K562 (cell line): ENCODE data around the gene GAA. TPM values are rescaled to one million over a fixed set of nuclear protein-coding genes. Genes with fewer than 3 reads are reported as not detected.

Source experiments
- L3MBTL2 ChIP-seq: fragments of 450-650 bp; IDR thresholded peaks from 2 replicates; pipeline ENCODE4 v1.6.1; 2016; ENCODE audit warnings: mild to moderate bottlenecking, moderate library complexity
- NCOR1 ChIP-seq: fragments of 450-650 bp; IDR thresholded peaks from 2 replicates; pipeline ENCODE4 v1.6.1; 2016; ENCODE audit warnings: mild to moderate bottlenecking, moderate library complexity
- PRMT5 ChIP-seq: sonication (generic); formaldehyde crosslinking; IDR thresholded peaks from 2 replicates; pipeline ENCODE4 v1.5.0; 2020; ENCODE audit warnings: missing genetic modification reagents
- RUNX1 ChIP-seq: sonication (generic); IDR thresholded peaks from 2 replicates; pipeline ENCODE4 v1.6.1; 2016; ENCODE audit warnings: antibody characterized with exemption, low read depth
- ZC3H8 ChIP-seq: fragments of 450-650 bp; IDR thresholded peaks from 2 replicates; pipeline ENCODE4 v1.6.1; 2017
- polyA plus RNA-seq, 8 experiments: library from polyadenylated mRNA; depleted of rRNA in 4 of 8; stranded (reverse) in 5 of 8; unstranded in 3 of 8; fragments of >200 nt; fragmentation: Nextera tagmentation in 2 of 8; fragmentation: Illumina TruSeq in 1 of 8; extraction: Ambion mirVana in 2 of 8; extraction: Trizol in 1 of 8; gene quantifications; 2 replicates each; pipeline versions ENCODE4 v1.2.1 to v1.2.3, GENCODE V29; 2011 to 2014; ENCODE audit warnings: inconsistent platforms in 1 of 8, missing spikeins in 1 of 8
- total RNA-seq, 7 experiments: library from RNA; depleted of rRNA in 6 of 7; stranded (reverse); fragments of >200 nt in 6 of 7; fragmentation: Illumina TruSeq in 2 of 7; extraction: Trizol in 2 of 7; gene quantifications; 2 replicates each; pipeline versions ENCODE4 v1.2.1 to v1.2.3, GENCODE V29; 2011 to 2021; ENCODE audit warnings: low replicate concordance in 1 of 7
- TF ChIP-seq, protein P1 (sequence below): fragments of 450-650 bp; IDR thresholded peaks from 2 replicates; pipeline ENCODE4 v1.6.1; 2016; ENCODE audit warnings: low read depth
- TF ChIP-seq, protein P2 (sequence below): sonication (generic); formaldehyde crosslinking; IDR thresholded peaks from 2 replicates; pipeline ENCODE4 v1.8.0; 2022; ENCODE audit warnings: mild to moderate bottlenecking, low read depth, missing genetic modification reagents

The GAA gene
- total and polyA plus RNA-seq, 9 of the 15 experiments (the other 6 are each of a cell fraction or from before 2014, with no cell fraction given) = 0.15 to 6.4 (median 1.7) TPM

DNA sequence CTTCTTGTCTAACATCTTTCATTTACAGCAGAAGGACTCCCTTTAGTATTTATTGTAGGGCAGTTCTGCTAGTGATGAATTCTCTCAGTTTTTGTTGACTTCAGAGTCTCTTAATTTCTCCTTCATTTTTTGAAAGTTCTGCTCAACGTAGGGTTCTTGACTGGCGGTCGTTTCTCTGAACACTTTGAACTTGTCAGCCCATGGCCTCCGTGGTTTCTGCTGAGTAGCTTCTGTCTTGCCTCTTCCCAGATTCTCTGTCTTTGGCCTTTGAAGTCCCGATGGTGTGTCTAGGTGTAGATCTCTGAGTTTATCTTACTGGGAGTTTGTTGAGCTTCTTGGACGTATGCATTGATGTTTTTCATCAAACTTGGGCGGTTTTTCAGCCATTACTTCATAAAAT, 13.4 kb downstream of the GAA start (continued):
- TF ChIP-seq, protein P1, sequence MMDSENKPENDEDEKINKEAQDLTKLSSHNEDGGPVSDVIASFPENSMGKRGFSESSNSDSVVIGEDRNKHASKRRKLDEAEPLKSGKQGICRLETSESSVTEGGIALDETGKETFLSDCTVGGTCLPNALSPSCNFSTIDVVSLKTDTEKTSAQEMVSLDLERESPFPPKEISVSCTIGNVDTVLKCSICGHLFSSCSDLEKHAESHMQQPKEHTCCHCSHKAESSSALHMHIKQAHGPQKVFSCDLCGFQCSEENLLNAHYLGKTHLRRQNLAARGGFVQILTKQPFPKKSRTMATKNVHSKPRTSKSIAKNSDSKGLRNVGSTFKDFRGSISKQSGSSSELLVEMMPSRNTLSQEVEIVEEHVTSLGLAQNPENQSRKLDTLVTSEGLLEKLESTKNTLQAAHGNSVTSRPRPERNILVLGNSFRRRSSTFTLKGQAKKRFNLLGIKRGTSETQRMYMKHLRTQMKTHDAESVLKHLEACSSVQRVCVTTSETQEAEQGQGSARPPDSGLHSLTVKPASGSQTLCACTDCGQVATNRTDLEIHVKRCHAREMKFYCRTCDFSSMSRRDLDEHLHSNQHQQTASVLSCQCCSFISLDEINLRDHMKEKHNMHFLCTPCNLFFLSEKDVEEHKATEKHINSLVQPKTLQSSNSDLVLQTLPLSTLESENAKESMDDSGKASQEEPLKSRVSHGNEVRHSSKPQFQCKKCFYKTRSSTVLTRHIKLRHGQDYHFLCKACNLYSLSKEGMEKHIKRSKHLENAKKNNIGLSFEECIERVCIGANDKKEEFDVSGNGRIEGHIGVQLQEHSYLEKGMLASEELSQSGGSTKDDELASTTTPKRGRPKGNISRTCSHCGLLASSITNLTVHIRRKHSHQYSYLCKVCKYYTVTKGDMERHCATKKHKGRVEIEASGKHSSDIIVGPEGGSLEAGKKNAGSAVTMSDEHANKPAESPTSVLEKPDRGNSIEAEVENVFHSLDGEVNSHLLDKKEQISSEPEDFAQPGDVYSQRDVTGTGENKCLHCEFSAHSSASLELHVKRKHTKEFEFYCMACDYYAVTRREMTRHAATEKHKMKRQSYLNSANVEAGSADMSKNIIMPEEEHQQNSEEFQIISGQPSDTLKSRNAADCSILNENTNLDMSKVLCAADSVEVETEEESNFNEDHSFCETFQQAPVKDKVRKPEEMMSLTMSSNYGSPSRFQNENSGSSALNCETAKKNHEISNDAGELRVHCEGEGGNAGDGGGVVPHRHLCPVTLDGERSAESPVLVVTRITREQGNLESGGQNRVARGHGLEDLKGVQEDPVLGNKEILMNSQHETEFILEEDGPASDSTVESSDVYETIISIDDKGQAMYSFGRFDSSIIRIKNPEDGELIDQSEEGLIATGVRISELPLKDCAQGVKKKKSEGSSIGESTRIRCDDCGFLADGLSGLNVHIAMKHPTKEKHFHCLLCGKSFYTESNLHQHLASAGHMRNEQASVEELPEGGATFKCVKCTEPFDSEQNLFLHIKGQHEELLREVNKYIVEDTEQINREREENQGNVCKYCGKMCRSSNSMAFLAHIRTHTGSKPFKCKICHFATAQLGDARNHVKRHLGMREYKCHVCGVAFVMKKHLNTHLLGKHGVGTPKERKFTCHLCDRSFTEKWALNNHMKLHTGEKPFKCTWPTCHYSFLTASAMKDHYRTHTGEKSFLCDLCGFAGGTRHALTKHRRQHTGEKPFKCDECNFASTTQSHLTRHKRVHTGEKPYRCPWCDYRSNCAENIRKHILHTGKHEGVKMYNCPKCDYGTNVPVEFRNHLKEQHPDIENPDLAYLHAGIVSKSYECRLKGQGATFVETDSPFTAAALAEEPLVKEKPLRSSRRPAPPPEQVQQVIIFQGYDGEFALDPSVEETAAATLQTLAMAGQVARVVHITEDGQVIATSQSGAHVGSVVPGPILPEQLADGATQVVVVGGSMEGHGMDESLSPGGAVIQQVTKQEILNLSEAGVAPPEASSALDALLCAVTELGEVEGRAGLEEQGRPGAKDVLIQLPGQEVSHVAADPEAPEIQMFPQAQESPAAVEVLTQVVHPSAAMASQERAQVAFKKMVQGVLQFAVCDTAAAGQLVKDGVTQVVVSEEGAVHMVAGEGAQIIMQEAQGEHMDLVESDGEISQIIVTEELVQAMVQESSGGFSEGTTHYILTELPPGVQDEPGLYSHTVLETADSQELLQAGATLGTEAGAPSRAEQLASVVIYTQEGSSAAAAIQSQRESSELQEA = no peak
- TF ChIP-seq L3MBTL2 (no peak), ZC3H8 (no peak), RUNX1 (no peak), NCOR1 (no peak), PRMT5 (no peak)
- TF ChIP-seq, protein P2, sequence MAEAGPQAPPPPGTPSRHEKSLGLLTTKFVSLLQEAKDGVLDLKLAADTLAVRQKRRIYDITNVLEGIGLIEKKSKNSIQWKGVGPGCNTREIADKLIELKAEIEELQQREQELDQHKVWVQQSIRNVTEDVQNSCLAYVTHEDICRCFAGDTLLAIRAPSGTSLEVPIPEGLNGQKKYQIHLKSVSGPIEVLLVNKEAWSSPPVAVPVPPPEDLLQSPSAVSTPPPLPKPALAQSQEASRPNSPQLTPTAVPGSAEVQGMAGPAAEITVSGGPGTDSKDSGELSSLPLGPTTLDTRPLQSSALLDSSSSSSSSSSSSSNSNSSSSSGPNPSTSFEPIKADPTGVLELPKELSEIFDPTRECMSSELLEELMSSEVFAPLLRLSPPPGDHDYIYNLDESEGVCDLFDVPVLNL = no peak
- TF ChIP-seq, all 486 proteins: peak for 0
